A673 (cell line): ENCODE results near the gene SYTL5. TPM values are rescaled to one million over a fixed set of nuclear protein-coding genes. Genes with fewer than 3 reads are reported as not detected.

Experiments
- BruUV-seq: library from RNA; stranded (reverse); fragments of 400-500 nt; replicated peaks from 2 replicates; lab custom pipeline; 2021; lab: Mats Ljungman, UMichigan
- CTCF ChIA-PET: fragments of 300-600 bp; sonication (Branson Sonifier 250); formaldehyde crosslinking; loops from one replicate; lab custom pipeline; 2022; ENCODE audit warnings: antibody characterized with exemption; lab: Charles Lee
- POLR2A ChIA-PET: fragments of 300-600 bp; sonication (Branson Sonifier 250); formaldehyde crosslinking; loops from one replicate; lab custom pipeline; 2022; ENCODE audit warnings: antibody characterized with exemption; ENCODE audit not compliant: low non-redundant PET; lab: Charles Lee
- DNase-seq: peaks from one replicate; pipeline ENCODE4 v3.0.0-alpha.2; 2015; ENCODE audit warnings: low spot score
- H3K27ac ChIP-seq: fragments of 200-600 bp; sonication (generic); 2 replicates; pipeline ENCODE4 v1.5.1; 2016; ENCODE audit warnings: mixed run types, low read depth, mild to moderate bottlenecking, mixed read lengths, antibody characterized with exemption, low read length; ENCODE audit not compliant: poor library complexity, severe bottlenecking
- H3K27me3 ChIP-seq: fragments of 200-600 bp; sonication (generic); replicated peaks from 2 replicates; pipeline ENCODE4 v1.6.1; 2017; ENCODE audit warnings: mixed run types, low read depth, mild to moderate bottlenecking, mixed read lengths, antibody characterized with exemption, low read length; ENCODE audit not compliant: insufficient read depth, poor library complexity
- H3K36me3 ChIP-seq: fragments of 200-600 bp; sonication (generic); 2 replicates; pipeline ENCODE4 v1.6.1; 2016; ENCODE audit warnings: mixed run types, mild to moderate bottlenecking, mixed read lengths, antibody characterized with exemption, low read length; ENCODE audit not compliant: insufficient read depth, poor library complexity, severe bottlenecking
- H3K4me1 ChIP-seq: fragments of 200-600 bp; sonication (generic); 2 replicates; pipeline ENCODE4 v1.6.1; 2017; ENCODE audit warnings: mixed run types, mild to moderate bottlenecking, mixed read lengths, antibody characterized with exemption, low read length; ENCODE audit not compliant: insufficient read depth, poor library complexity, severe bottlenecking
- H3K4me3 ChIP-seq: fragments of 200-600 bp; sonication (generic); 2 replicates; pipeline ENCODE4 v1.5.1; 2016; ENCODE audit warnings: low read depth, mixed run types, mild to moderate bottlenecking, mixed read lengths, low read length; ENCODE audit not compliant: poor library complexity, severe bottlenecking
- H3K9me3 ChIP-seq: fragments of 200-600 bp; sonication (generic); 2 replicates; pipeline ENCODE4 v1.6.1; 2016; ENCODE audit warnings: mixed run types, low read depth, mild to moderate bottlenecking, mixed read lengths, antibody characterized with exemption, low read length; ENCODE audit not compliant: poor library complexity, severe bottlenecking
- CTCF ChIP-seq: fragments of 300-800, 200-600 bp; sonication (generic); conservative IDR thresholded peaks from 2 replicates; pipeline ENCODE4 v1.5.1; 2017; ENCODE audit warnings: low read depth, mild to moderate bottlenecking, antibody characterized with exemption, low read length, moderate library complexity, mixed read lengths
- EZH2 ChIP-seq: fragments of 200-600 bp; sonication (generic); IDR thresholded peaks from 2 replicates; pipeline ENCODE4 v1.6.1; 2017; ENCODE audit warnings: borderline replicate concordance, low read depth, mild to moderate bottlenecking, mixed read lengths, antibody characterized with exemption, low read length; ENCODE audit not compliant: poor library complexity, severe bottlenecking
- intact Hi-C: fragments of 100-400 bp; cut with micrococcal nuclease; formaldehyde crosslinking; loops from one replicate; pipeline ENCODE4 v1.10.0; 2022; ENCODE audit not compliant: unreplicated experiment
- total RNA-seq: library from RNA; stranded (reverse); gene quantifications from 2 replicates; pipeline ENCODE4 v1.2.3, GENCODE V29; 2021

Gene SYTL5
- total RNA-seq, 1 experiment from 2014 or later: 17.9 TPM

- POLR2A ChIA-PET: no interaction called here
These were observed 102.9 kb downstream of the SYTL5 start for GRCh38 chrX:38109042-38109898.

DNA sequence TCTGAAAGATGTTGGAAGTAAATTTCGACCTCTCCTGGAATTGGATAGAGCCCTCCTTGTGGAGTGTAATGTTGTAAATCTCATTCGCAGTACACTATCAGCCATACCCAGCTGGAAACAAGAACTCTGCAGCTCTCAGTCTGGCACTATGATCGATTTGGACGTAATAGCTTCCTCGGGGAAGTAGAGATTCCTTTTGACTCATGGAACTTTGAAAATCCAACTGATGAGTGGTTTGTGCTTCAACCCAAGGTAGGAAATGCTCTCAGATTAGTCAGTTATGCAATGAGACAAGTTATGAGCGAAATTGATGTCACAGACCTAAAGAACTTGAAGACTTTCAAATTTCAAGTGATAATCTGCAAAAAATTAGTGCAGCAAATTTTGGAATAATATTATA, 103.9 kb downstream of the SYTL5 start:
- DNase-seq: no peak
- no peak overlapping the region for H3K27ac ChIP-seq
- no peaks in the 10 kb centered on the region for H3K4me1 ChIP-seq
- ChIA-PET CTCF (no interaction called here), POLR2A (no interaction called here)
- no TSS peak for BruUV-seq
- intact Hi-C loops: no loop called here
- H3K9me3 ChIP-seq: no peaks in the 10 kb centered on the region
- no peak overlapping the region for H3K4me3 ChIP-seq
- TF ChIP-seq EZH2 (no peak), CTCF (no peak)
- no peaks in the 10 kb centered on the region for H3K36me3 ChIP-seq
- H3K27me3 ChIP-seq: no peaks in the 10 kb centered on the region

More at GRCh38 chrX:38109042-38109898, 102.9 kb downstream of the SYTL5 start:
- CTCF ChIA-PET: no interaction called here
- BruUV-seq: no TSS peak
- Histone ChIP-seq H3K36me3 (no peaks in the 10 kb centered on the region), H3K27ac (no peak overlapping the region), H3K9me3 (no peaks in the 10 kb centered on the region), H3K4me1 (no peaks in the 10 kb centered on the region), H3K4me3 (no peak overlapping the region), H3K27me3 (no peaks in the 10 kb centered on the region)
- intact Hi-C loops: no loop called here
- TF ChIP-seq EZH2 (no peak), CTCF (no peak)
- no peak for DNase-seq

GRCh38 chrX:38111196-38111595, 104.8 kb downstream of the SYTL5 start:
- Histone ChIP-seq H3K27ac (no peak overlapping the region), H3K9me3 (no peaks in the 10 kb centered on the region), H3K27me3 (no peaks in the 10 kb centered on the region), H3K36me3 (no peaks in the 10 kb centered on the region), H3K4me1 (no peaks in the 10 kb centered on the region), H3K4me3 (no peak overlapping the region)
- intact Hi-C loops: no loop called here
- ChIA-PET CTCF (no interaction called here), POLR2A (no interaction called here)
- TF ChIP-seq CTCF (no peak), EZH2 (no peak)
- no peak for DNase-seq
- no TSS peak for BruUV-seq
